Endothelial cell of umbilical vein (primary cell): Measurements from ENCODE around the gene ALK.

Experiments
- CTCF ChIP-seq, 2 donors: IDR thresholded peaks; 1 replicate in 1 of 2; 2 replicates in 1 of 2; pipeline ENCODE4 v1.5.1; 2011; ENCODE audit warnings: low read length in 2 of 2, mild to moderate bottlenecking in 2 of 2, moderate library complexity in 2 of 2, control low read depth in 1 of 2, inconsistent platforms in 1 of 2, low read depth in 1 of 2; ENCODE audit not compliant: insufficient read depth in 1 of 2; ENCODE audit errors: extremely low read depth in 1 of 2
- EZH2 ChIP-seq: IDR thresholded peaks from 2 replicates; pipeline ENCODE4 v1.6.1; 2012; ENCODE audit warnings: borderline replicate concordance, low read depth, mild to moderate bottlenecking, moderate library complexity, low read length, inconsistent platforms; ENCODE audit not compliant: severe bottlenecking
- GATA2 ChIP-seq: IDR thresholded peaks from 2 replicates; pipeline ENCODE4 v1.7.0; 2011; ENCODE audit warnings: low read depth, mild to moderate bottlenecking, moderate library complexity, mixed read lengths, low read length; ENCODE audit not compliant: insufficient read length, insufficient read depth
- JUN ChIP-seq: IDR thresholded peaks from 2 replicates; pipeline ENCODE4 v1.6.1; 2011; ENCODE audit warnings: borderline replicate concordance, low read depth; ENCODE audit not compliant: insufficient read length, insufficient read depth
- MAX ChIP-seq: IDR thresholded peaks from 2 replicates; pipeline ENCODE4 v1.6.1; 2011; ENCODE audit not compliant: insufficient read depth, insufficient read length
- MYC ChIP-seq: IDR thresholded peaks from one replicate; pipeline ENCODE4 v1.6.1; 2011; ENCODE audit warnings: mild to moderate bottlenecking, low read depth, low read length
- POLR2A ChIP-seq: IDR thresholded peaks from 2 replicates; pipeline ENCODE4 v1.6.1; 2012; ENCODE audit warnings: low read depth, mild to moderate bottlenecking, control low read depth, low read length
- POLR2AphosphoS5 ChIP-seq: IDR thresholded peaks from 2 replicates; pipeline ENCODE4 v1.6.1; 2012; ENCODE audit warnings: low read depth, mild to moderate bottlenecking, control low read depth, low read length, moderate library complexity; ENCODE audit not compliant: insufficient read depth

- TF ChIP-seq CTCF (IDR thresholded peaks at IDR 0.05; ENCODE audit: extremely low read depth in 1 of 2, insufficient read depth in 1 of 2, low read depth in 1 of 2, low read length in 2 of 2), result no peak
- TF ChIP-seq POLR2AphosphoS5, result no peak
- no peak for TF ChIP-seq EZH2
- TF ChIP-seq POLR2A, result no peak
- no peak for TF ChIP-seq MAX
- no peak for TF ChIP-seq GATA2
- TF ChIP-seq JUN, result no peak
- no peak for TF ChIP-seq MYC
These were observed 103.3 kb downstream of the ALK start for GRCh38 chr2:29817801-29818680.
